BLaER1 treated with 17β-estradiol and CSF1 and Interleukin-3, amounts not matched to agents 10 nM and 100 nM (cell line): ENCODE measurements around the gene KLF2.

ENCODE experiments used
- H3K27ac ChIP-seq, 11 experiments: shearing (Covaris generic); formaldehyde crosslinking; 2 replicates each; pipeline ENCODE4 v1.8.1; 2022
- H3K27me3 ChIP-seq, 11 experiments: shearing (Covaris generic); formaldehyde crosslinking; 2 replicates each; pipeline ENCODE4 v1.8.1; 2022
- H3K36me3 ChIP-seq, 11 experiments: shearing (Covaris generic); formaldehyde crosslinking; 2 replicates each; pipeline ENCODE4 v1.8.1; 2022
- H3K4me1 ChIP-seq, 10 experiments: shearing (Covaris generic); formaldehyde crosslinking; 2 replicates each; pipeline ENCODE4 v1.8.1; 2022
- H3K4me2 ChIP-seq, 11 experiments: shearing (Covaris generic); formaldehyde crosslinking; 2 replicates each; pipeline ENCODE4 v1.8.1; 2022
- H3K4me3 ChIP-seq, 10 experiments: shearing (Covaris generic); formaldehyde crosslinking; 2 replicates each; pipeline ENCODE4 v1.8.1; 2022
- H3K9ac ChIP-seq, 11 experiments: shearing (Covaris generic); formaldehyde crosslinking; 2 replicates each; pipeline ENCODE4 v1.8.1; 2022
- H3K9me3 ChIP-seq, 11 experiments: shearing (Covaris generic); formaldehyde crosslinking; replicated peaks in 1 of 11; 2 replicates each; pipeline ENCODE4 v1.8.1; 2022
- H4K20me1 ChIP-seq, 11 experiments: shearing (Covaris generic); formaldehyde crosslinking; 2 replicates each; pipeline ENCODE4 v1.8.1; 2022
- Cebpa-rat ChIP-seq, 11 experiments: shearing (Covaris generic); IDR thresholded peaks; 2 replicates each; pipeline ENCODE4 v1.8.1; 2022

Gene KLF2

GRCh38 chr19:16371540-16371986 is 46.9 kb downstream of the KLF2 start:
- Histone ChIP-seq H4K20me1 (peaks cover 0 to 91% (median 16%) of the 10 kb centered on the region in 11 experiments; a peak in 13 of 22 replicates), H3K4me1 (peaks cover 64 to 96% (median 86%) of the 10 kb centered on the region in 10 experiments), H3K9me3 (no peaks in the 10 kb centered on the region), H3K27me3 (peaks cover 20 to 30% (median 29%) of the 10 kb centered on the region in 11 experiments), H3K27ac (peak overlapping the region in 8 of 11 experiments; percentile 36 to 81 (median 60); a peak in 15 of 22 replicates), H3K4me3 (peak overlapping the region in 7 of 10 experiments; percentile 16 to 58 (median 26); a peak in 11 of 20 replicates), H3K9ac (peak overlapping the region in 10 of 11 experiments; percentile 8 to 76 (median 42); a peak in 17 of 22 replicates), H3K36me3 (peaks cover 16 to 43% (median 33%) of the 10 kb centered on the region in 11 experiments), H3K4me2 (peak overlapping the region; percentile 90 to 99 (median 97))
- no peak for TF ChIP-seq Cebpa-rat (IDR thresholded peaks at IDR 0.05)

DNA sequence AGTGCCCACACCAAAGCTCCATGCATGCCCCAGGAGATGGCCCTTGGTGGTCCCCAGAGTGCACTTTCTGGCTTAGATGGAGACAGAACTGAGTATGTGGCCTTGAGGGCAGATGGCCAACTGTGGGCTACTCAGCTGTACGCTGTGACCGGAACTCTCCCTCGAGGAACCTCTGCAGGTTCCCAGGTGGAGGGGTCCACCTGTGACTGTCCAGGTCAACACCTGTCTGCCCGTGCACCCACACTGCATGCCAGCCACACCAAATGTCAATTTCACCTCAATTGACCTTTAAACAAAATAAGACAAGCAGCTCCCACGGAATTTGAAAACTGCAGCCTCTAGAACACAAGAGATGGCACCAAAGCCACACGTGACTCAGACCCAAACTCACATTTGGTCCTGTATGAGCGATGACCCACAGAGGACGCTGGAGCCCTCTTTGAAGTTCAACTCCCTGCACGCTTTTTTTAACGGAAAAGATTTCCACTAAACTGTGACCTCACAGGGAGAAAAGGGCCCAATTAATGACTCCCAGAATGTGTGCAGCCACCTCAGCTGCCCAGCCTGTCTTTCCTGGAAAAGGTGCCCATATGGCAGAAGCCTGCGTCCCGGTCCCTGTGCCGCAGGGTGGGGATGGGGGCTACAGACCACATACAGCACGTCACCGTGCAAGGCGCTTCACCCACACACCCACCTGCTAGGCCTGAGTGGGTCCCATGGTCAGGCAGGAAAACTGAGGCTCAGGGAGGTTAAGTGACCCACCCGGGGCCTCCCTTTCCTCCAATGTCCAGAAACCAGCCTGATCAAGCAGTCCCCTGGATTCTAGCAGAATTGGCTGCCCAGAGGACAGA is 47.7 kb downstream of the KLF2 start:
- peak overlapping the region in 8 of 11 experiments; percentile 36 to 81 (median 60); a peak in 13 of 22 replicates for H3K27ac ChIP-seq
- TF ChIP-seq Cebpa-rat (IDR thresholded peaks at IDR 0.05), result no peak
- peak overlapping the region; percentile 90 to 99 (median 97) for H3K4me2 ChIP-seq
- H4K20me1 ChIP-seq, result peaks cover 0 to 95% (median 24%) of the 10 kb centered on the region in 11 experiments; a peak in 14 of 22 replicates
- peak overlapping the region in 8 of 11 experiments; percentile 8 to 76 (median 53); a peak in 15 of 22 replicates for H3K9ac ChIP-seq
- H3K9me3 ChIP-seq, result no peaks in the 10 kb centered on the region
- peaks cover 20 to 30% (median 29%) of the 10 kb centered on the region in 11 experiments for H3K27me3 ChIP-seq
- H3K4me3 ChIP-seq, result peak overlapping the region in 7 of 10 experiments; percentile 16 to 58 (median 26); a peak in 11 of 20 replicates
- H3K36me3 ChIP-seq, result peaks cover 21 to 50% (median 40%) of the 10 kb centered on the region in 11 experiments
- H3K4me1 ChIP-seq, result peaks cover 57 to 97% (median 84%) of the 10 kb centered on the region in 10 experiments

- Histone ChIP-seq H3K4me2 (peak overlapping the region in 7 of 11 experiments; percentile 92 to 99 (median 98); a peak in 13 of 22 replicates), H3K4me1 (peaks cover 49 to 91% (median 76%) of the 10 kb centered on the region in 10 experiments), H3K4me3 (no peak overlapping the region), H3K27ac (peak overlapping the region in 5 of 11 experiments; percentile 2 to 81 (median 30); a peak in 3 of 22 replicates), H4K20me1 (peaks cover 0 to 97% (median 27%) of the 10 kb centered on the region in 11 experiments; a peak in 14 of 22 replicates), H3K9ac (peak overlapping the region in 1 of 11 experiments; percentile 76; a peak in 2 of 22 replicates), H3K9me3 (no peaks in the 10 kb centered on the region), H3K36me3 (peaks cover 29 to 58% (median 47%) of the 10 kb centered on the region in 11 experiments), H3K27me3 (peaks cover 20 to 30% (median 27%) of the 10 kb centered on the region in 11 experiments)
- no peak for TF ChIP-seq Cebpa-rat (IDR thresholded peaks at IDR 0.05)
These were observed 48.5 kb downstream of the KLF2 start for GRCh38 chr19:16373079-16373478.

DNA sequence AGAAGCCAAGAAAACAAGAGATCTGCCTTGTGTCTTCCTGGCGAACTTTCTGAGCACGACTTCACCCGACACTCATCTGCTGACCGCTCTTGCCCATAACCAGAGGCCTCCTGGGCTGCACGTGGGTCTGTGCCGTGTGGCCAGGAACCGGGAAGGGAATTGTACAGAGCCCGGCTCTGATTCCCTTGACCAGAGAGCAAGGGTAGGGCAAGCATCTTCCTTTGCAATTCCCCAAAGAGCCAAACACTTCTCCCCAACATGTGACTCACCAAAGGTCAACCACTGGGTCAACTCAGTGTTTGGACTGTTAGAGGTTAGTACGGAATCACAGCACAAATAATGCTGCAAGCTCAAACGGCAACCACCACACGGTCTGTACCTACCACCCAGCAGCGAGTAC is 48.9 kb downstream of the KLF2 start:
- Histone ChIP-seq H3K36me3 (peaks cover 33 to 63% (median 52%) of the 10 kb centered on the region in 11 experiments), H3K9ac (0 out of 22 replicates have a peak overlapping the region, but pooled peaks of 1 of the 11 experiments have one; percentile 76), H3K4me3 (no peak overlapping the region), H3K9me3 (no peaks in the 10 kb centered on the region), H3K4me1 (peaks cover 44 to 91% (median 72%) of the 10 kb centered on the region in 10 experiments), H4K20me1 (peaks cover 0 to 97% (median 27%) of the 10 kb centered on the region in 11 experiments; a peak in 15 of 22 replicates), H3K27ac (no peak overlapping the region; a peak in 1 of 22 replicates), H3K4me2 (peak overlapping the region in 5 of 11 experiments; percentile 92 to 99 (median 98); a peak in 11 of 22 replicates), H3K27me3 (peaks cover 20 to 27% (median 23%) of the 10 kb centered on the region in 11 experiments)
- TF ChIP-seq Cebpa-rat (IDR thresholded peaks at IDR 0.05), result no peak

DNA sequence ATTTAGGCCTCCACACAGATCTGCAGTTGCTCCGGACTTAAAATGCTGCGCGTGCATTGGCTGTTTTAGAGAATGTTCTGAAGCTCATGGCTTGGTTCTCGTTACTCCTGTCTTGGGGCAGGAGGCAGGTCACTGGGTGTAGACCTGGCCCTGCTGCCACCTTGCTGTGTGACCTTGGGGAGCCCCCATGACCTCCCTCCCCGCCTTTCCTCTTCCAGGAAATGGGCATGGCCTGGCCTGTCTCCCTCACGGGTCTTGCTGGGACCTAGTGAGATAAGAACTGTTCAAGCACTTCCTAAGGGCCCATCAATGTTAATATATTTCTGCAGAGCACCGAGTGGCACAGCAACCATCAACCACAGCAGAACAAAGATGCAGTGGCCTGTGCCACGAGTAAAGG is 49.4 kb downstream of the KLF2 start:
- Histone ChIP-seq H3K27ac (0 out of 22 replicates have a peak overlapping the region, but pooled peaks of 2 of the 11 experiments have one; percentile 20 to 24), H3K36me3 (peaks cover 34 to 66% (median 53%) of the 10 kb centered on the region in 11 experiments), H3K9ac (no peak overlapping the region), H3K4me1 (peaks cover 40 to 87% (median 68%) of the 10 kb centered on the region in 10 experiments), H3K4me3 (no peak overlapping the region), H3K27me3 (peaks cover 15 to 22% (median 19%) of the 10 kb centered on the region in 11 experiments), H3K4me2 (peak overlapping the region in 5 of 11 experiments; percentile 92 to 99 (median 98); a peak in 10 of 22 replicates), H3K9me3 (no peaks in the 10 kb centered on the region), H4K20me1 (peaks cover 0 to 97% (median 27%) of the 10 kb centered on the region in 11 experiments; a peak in 13 of 22 replicates)
- no peak for TF ChIP-seq Cebpa-rat (IDR thresholded peaks at IDR 0.05)

- H3K4me2 ChIP-seq, result peak overlapping the region in 5 of 11 experiments; percentile 92 to 99 (median 98); a peak in 10 of 22 replicates
- peaks cover 34 to 66% (median 55%) of the 10 kb centered on the region in 11 experiments for H3K36me3 ChIP-seq
- H3K4me1 ChIP-seq, result peaks cover 35 to 83% (median 63%) of the 10 kb centered on the region in 10 experiments
- H3K27ac ChIP-seq, result no peak overlapping the region
- TF ChIP-seq Cebpa-rat (IDR thresholded peaks at IDR 0.05), result no peak
- peaks cover 11 to 18% (median 14%) of the 10 kb centered on the region in 11 experiments for H3K27me3 ChIP-seq
- H3K9ac ChIP-seq, result no peak overlapping the region
- no peak overlapping the region for H3K4me3 ChIP-seq
- H4K20me1 ChIP-seq, result peaks cover 0 to 97% (median 28%) of the 10 kb centered on the region in 11 experiments; a peak in 13 of 22 replicates
- H3K9me3 ChIP-seq, result no peaks in the 10 kb centered on the region
These were observed 49.8 kb downstream of the KLF2 start for GRCh38 chr19:16374436-16374835.

GRCh38 chr19:16375157-16375935 is 50.7 kb downstream of the KLF2 start:
- H3K9ac ChIP-seq, result no peak overlapping the region
- no peak for TF ChIP-seq Cebpa-rat (IDR thresholded peaks at IDR 0.05)
- peaks cover 26 to 74% (median 54%) of the 10 kb centered on the region in 10 experiments for H3K4me1 ChIP-seq
- H3K36me3 ChIP-seq, result peaks cover 34 to 72% (median 62%) of the 10 kb centered on the region in 11 experiments
- peaks cover 0 to 97% (median 27%) of the 10 kb centered on the region in 11 experiments; a peak in 13 of 22 replicates for H4K20me1 ChIP-seq
- peak overlapping the region in 1 of 11 experiments; percentile 10; a peak in 1 of 22 replicates for H3K4me2 ChIP-seq
- peaks cover 1 to 8% (median 5%) of the 10 kb centered on the region in 11 experiments; a peak in 21 of 22 replicates for H3K27me3 ChIP-seq
- H3K27ac ChIP-seq, result no peak overlapping the region
- no peak overlapping the region for H3K4me3 ChIP-seq
- H3K9me3 ChIP-seq, result no peaks in the 10 kb centered on the region

DNA sequence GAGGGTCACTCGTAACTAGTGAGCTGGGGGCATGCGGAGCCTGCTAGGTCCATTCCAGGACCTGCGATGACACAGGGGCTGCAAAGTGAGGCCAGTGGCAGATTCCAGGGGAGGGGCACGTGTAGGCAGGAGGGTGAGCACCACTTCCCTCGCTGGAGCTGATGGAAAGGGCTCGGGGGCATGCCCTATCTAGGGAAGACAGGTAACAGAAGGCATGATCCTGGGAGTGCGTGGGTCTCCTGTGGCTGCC is 51.2 kb downstream of the KLF2 start:
- H3K36me3 ChIP-seq, result peaks cover 35 to 75% (median 67%) of the 10 kb centered on the region in 11 experiments
- peak overlapping the region in 1 of 11 experiments; percentile 10; a peak in 1 of 22 replicates for H3K4me2 ChIP-seq

More for the DNA sequence above, 51.2 kb downstream of the KLF2 start:
- Histone ChIP-seq H3K4me1 (peaks cover 21 to 69% (median 49%) of the 10 kb centered on the region in 10 experiments), H3K9ac (no peak overlapping the region), H3K9me3 (no peaks in the 10 kb centered on the region), H3K27ac (peak overlapping the region in 2 of 11 experiments; percentile 19 to 38; a peak in 1 of 22 replicates), H3K27me3 (peaks cover 0 to 3% (median 0%) of the 10 kb centered on the region in 11 experiments; a peak in 6 of 22 replicates), H3K4me3 (no peak overlapping the region), H4K20me1 (peaks cover 0 to 93% (median 22%) of the 10 kb centered on the region in 11 experiments; a peak in 13 of 22 replicates)
- TF ChIP-seq Cebpa-rat (IDR thresholded peaks at IDR 0.05), result no peak
